Activated CD4-positive, alpha-beta T cell treated with anti-CD3 and anti-CD28 coated beads for 4 hours (primary cell): ENCODE results near the gene LRRC70.

Experiments
- DNase-seq, 2 donors: peaks; one replicate each; pipeline ENCODE4 v3.0.0-alpha.2; 2020

LRRC70 gene

DNA sequence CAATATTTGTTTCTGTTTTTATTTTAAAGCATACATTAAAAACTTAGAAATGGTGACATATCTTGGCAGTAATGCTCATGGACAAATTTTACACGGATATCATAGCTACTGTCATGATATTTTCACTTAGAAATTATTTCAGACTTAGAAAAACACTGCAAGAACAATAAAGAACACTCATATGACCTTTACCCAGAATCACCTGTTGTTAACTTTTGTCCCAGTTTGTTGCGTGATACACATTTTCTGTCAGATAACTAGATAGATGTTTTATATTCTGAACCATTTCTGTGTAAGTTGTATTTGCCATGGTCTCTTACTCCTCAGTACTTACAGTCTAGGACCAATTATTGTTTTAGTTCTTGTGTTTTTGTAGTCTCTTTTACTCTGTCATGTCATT lies 3.6 kb upstream of the LRRC70 start:
- DNase-seq = no peak

DNA sequence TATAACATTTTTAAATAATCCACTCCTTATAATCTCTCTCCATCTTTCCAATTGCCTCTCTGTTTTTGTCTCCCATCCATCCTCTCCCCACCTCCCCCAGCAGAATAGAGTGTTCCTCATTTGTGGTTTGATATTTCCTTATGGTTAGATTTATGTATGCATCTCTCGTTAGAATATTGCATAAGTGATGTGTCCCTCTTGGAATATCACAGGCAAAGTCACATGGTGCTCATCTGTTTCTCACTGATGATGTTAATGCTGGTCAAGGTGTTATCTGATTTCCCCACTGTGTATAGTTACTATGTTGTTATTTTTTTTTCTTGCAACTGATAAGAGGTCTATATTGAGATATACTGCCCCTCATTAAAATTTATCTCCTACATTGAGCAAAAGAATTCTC lies 3.1 kb upstream of the LRRC70 start:
- no peak for DNase-seq

DNA sequence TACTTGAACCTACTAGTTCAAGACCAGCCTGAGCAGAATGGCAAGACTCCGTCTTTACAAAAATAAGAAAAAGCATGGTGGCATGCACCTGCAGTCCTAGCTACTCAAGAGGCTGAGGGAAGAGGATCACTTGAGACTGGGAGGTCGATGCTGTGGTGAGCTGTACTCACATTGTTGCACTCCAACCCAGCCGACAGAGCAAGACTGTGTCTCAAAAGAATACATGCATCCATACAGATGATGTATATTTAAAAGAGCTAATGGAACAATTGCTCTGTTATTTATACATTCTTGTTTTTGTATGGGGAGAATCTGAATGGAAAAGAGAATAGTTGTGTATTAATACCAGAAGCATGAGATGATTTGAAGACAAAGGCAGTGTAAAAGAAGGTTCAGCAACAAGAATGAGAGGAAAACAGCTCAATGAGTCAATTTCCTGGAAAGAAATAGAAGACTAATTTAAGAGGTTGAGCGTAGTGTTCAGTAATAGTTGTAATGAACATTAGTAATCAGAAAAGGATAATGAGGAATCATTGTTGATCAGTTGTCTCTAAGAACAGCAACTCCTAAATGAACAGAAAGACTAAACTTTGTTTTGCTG lies 1.9 kb upstream of the LRRC70 start:
- DNase-seq = no peak

DNA sequence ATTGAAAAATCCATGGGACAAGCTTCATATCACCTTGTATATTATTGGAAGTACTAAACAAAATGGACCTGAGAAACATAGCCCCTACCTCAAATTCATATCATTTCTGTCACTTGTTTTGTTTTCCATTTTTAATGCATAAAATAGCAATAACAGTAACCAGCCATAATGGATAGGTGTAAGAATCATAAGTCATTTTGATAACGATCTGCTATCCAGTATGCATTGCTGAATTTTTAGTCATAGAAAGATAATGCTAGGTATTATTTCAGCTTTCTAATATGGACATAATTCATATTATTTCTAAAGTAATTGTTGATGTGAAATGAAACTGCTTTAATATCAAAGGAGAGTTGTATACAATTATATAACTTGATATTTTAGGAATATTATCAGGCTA lies 1.1 kb upstream of the LRRC70 start:
- no peak for DNase-seq

DNA sequence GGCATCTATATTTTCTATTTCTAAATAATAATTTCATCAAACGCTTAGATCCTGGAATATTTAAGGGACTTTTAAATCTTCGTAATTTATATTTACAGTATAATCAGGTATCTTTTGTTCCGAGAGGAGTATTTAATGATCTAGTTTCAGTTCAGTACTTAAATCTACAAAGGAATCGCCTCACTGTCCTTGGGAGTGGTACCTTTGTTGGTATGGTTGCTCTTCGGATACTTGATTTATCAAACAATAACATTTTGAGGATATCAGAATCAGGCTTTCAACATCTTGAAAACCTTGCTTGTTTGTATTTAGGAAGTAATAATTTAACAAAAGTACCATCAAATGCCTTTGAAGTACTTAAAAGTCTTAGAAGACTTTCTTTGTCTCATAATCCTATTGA lies 1.1 kb downstream of the LRRC70 start:
- DNase-seq = no peak

DNA sequence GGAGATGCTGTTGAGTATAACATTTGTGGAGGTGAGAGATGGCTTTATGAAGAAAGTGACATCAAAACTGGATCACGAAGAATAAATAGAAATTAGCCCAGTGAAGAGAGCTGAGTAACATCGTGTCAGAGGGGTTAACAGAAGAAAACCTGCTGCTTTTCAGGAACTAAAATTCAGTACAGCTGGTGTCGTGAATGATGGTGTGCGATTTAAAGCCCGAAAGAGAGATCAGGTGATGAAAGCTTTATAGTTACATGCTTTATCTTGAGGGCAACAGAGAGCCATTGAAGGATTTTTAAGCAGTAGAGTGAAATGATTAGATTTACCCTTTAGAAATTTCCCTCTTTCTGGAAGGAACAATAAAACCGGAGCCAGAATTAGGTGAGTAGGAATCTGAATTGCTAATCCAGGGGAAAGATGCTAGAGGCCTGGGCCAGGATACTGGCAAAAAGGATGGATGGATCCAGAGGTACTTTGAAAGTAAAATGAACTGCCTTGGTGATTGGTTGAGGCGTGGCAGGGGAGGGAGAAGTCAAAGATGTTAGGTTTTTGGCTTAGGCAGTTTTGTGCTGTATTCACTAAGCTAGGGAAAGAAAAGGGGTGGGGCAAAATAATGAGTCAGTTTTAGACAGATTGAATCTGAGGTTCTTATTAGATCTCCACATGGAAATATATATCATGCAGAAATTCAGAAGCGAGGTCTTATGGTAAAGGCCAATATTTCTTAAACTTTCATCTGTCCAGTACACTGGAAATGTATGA lies 3.4 kb downstream of the LRRC70 start:
- no peak for DNase-seq

DNA sequence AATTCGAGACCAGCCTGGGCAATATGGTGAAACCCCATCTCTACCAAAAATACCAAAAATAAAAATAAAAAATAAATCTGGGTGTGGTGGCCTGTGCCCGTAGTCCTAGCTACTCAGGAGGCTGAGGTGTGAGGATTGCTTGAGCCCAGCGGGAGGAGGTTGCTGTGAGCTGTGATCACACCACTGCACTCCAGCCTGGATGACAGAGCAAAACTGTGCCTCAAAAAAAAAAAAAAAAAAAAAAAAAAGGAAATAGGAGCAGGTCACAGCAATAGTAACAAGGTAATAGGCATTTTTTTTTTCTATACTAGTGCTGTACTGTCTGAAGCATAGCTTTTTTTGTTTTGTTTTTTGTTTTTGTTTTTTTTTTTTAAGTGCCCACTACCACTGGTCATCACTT lies 5.8 kb downstream of the LRRC70 start:
- no peak for DNase-seq

DNA sequence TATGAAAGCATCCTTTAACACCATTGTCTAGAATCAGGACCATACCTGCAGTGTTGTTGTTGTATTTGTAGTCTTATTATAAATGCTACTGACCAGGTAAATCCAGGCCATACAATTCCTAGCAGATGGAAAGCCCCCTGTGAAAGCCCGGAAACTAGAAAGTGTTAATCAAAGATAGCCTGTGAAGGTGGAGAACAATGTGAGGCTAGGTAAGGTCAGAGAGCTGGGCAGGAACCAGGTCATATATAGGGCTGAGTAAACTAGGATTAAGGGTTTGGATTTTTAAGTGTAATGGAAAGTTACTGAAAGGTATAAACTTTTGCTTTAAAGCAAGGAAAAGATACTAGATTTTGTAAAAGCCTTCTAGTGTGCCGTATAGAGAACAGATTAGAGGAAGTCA lies 6.7 kb downstream of the LRRC70 start:
- no peak for DNase-seq

DNA sequence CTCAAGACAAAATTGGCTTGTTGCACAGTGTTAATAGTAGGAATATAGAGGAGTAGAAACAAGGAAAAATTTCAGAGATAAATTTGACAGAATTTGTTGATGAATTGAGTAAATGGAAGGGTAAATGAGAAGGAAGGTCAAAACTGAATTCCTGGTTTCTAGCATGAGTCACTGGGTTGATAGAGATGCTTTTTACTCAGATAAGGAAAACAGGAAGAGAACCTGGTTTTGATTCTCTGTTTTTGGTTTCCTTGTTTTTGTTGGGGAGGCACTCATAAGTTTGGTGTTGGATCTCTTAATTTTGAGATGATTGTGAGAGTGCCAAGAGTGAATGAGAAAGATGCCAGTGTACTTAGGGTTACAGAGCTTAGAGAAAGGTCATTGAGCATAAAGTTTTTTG lies 7.1 kb downstream of the LRRC70 start:
- DNase-seq = no peak

DNA sequence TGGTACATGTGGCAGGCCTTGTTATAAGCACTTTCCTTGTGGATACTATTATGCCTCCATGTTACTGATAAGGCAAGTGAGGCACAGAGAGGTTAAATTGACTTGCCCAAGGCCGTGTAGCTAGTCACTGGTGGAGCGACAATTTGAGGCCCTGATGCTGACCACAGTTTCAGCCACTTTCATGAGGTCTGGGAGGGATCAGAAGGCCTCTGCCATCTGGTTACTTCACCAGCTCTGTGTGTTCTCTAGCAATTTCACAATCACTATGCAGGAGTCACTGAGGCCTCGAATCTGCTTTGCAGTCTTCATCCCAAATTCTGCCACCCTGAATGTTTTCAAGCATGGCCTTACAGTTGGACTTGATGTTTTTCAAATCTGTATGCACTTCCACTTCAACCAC lies 9.1 kb downstream of the LRRC70 start:
- DNase-seq = no peak

DNA sequence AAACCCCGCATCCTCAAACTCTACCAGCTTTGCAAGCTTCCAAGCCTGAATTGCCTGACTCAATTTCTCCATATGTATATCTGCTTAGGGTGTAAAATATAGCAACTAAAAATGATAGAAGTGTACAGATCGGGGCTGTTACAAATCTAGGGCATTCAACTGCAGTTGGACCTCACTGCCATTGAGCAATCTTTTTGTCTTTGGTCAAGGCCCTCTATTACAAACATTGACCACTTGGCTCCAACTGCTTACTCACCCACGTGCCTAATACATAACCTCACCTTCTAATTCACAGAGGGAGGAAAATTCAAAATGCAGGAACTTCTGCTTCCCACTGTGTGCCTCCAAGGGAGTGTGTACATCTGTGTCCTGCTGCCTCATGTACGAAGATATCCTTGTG lies 10.0 kb downstream of the LRRC70 start:
- DNase-seq = no peak

DNA sequence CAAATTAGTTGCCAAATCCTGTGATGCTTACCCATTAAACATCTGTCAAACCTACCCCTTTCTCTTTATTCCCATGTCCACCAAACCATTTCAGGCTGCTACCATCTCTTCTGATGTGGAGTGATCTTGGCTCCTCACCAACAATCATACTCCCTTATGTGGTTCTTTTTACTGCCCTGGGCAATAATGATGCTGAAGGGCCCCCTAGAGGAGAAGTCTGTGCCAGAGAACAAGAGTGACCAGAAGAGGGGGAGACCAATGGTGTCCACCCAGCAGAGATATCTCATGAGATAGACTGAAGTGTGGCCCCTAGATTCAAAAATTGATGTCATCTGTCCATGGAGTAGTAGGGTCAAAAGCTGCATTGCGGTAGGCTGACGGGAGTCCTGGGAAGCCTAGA lies 10.9 kb downstream of the LRRC70 start:
- DNase-seq = no peak

DNA sequence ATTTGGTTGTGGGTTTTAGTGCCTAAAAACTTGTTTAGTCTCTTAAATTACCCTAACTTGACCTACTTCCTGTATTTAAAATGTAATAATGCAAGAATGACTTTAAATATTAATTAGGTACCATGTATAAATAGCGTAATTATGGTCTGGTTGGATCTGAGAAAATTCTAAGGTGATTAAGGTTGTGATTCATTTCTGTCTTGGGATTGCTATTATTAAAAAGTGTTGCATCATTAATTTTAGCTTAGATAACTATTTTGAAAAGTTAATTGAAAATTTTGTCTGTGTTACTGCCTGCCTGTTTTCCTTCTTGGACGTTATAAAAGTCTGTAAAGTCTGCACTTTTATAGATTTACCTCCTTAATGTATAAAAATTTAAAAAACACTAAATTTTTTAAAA lies 11.8 kb downstream of the LRRC70 start:
- DNase-seq = no peak

DNA sequence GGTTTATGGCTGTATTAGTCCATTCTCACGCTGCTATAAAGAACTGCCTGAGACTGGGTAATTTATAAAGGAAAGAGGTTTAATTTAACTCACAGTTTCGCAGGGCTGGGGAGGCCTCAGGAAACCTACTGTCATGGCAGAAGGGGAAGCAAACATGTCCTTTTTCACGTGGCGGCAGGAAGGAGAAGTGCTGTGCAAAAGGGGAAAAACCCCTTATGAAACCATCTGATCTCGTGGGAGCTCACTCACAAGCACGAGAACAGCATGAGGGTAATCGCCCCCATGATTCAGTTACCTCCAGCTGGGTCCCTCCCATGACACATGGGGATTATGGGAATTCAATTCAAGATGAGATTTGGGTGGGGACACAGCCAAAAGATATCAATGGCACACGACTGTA lies 13.9 kb downstream of the LRRC70 start:
- DNase-seq = no peak

DNA sequence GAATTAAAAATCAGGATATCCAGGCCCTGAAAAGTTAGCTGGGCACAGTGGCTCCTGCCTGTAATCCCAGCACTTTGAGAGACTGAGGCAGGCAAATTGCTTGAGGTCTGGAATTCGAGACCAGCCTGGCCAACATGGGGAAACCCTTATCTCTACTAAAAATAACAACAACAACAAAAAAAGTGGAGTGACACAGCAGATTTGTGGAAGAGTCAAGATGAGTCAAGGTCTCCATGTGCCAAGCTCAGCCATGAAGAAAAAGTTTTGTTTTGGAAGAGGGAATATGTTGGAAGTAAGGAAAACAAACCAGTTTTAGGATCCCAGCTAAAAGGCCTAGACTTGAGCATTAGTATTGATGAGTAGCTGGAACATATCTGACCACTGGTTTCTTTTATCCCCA lies 14.7 kb downstream of the LRRC70 start:
- DNase-seq = no peak

DNA sequence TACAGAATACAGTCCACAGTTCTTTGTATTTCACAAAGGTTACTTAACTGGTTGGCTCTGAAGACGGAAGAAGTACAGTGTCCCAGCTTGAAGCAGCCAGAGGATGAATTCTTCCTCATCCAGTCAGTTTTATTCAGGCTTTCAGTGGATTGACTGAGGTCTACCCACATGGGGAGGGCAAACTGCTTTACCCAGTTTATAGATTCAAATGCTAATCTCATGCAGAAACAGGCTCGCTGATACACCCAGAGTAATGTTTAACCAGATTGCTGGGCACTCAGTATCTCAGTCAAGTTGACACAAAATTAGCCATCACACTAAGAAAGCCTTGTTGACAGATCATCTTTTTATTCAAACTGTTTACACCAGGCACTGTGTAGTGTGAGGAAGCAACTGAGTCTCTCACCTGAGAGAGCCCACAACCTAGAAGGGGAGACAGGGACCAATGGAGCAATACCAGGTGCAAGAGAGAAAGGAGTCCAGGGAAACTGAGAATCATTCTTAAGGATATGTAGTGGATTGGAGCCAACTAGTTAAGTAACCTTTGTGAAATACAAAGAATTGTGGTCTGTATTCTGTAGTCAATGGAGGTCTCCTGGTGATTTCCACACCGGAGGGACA lies 15.9 kb downstream of the LRRC70 start:
- no peak for DNase-seq

DNA sequence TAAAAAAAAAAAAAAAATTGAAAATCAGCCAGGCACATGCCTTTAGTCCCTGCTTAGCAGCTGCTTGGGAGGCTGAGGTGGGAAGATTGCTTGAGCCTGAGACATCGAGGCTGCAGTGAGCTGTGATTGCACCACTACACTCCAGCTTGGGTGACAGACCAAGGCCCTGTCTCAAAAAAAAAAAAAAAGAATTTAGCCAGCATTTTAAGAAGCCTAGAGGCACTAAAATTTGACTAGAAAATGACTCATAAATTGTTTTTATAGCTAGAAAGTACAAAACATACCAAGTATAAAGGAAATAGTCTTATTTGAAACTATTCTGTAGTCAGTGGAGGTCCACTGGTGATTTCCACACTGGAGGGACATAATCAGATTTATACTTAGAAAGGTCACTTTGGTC lies 17.5 kb downstream of the LRRC70 start:
- no peak for DNase-seq

DNA sequence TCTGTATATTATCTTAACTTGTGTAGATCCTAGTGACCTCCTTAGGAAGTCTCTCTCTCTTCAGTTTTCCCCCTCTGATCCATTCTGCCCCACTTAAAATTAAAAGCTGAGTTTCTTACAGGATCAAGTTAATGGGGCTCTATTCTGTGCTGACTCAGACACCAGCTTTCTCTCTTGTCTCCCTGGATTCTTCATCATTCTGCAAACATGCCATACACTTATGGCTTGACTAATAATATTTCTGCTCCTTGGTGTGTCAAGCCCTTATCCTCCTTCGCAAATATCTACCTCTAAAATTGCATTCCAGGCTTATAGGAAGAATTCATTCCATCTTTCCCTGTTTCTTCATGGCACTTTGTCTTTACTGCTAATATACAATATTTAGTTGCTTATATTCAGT lies 18.1 kb downstream of the LRRC70 start:
- no peak for DNase-seq

DNA sequence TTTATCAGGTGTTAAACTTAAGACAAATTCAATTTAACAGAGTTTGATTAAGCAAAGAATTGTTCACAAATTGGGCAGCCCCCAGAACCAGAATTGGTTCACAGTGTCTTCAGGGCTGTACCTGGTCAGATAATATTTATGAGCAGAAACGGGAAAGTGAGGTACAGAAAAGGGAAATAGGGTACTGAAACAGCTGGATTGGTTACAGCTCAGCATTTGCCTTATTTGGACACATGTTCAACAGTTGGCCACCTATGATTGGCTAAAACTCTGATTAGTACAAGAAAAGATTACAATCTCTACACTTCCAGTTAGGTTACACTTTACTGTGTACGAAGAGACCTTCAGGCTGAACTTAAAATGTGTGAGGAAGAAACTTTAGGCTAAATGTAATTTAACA lies 18.7 kb downstream of the LRRC70 start:
- DNase-seq = no peak

DNA sequence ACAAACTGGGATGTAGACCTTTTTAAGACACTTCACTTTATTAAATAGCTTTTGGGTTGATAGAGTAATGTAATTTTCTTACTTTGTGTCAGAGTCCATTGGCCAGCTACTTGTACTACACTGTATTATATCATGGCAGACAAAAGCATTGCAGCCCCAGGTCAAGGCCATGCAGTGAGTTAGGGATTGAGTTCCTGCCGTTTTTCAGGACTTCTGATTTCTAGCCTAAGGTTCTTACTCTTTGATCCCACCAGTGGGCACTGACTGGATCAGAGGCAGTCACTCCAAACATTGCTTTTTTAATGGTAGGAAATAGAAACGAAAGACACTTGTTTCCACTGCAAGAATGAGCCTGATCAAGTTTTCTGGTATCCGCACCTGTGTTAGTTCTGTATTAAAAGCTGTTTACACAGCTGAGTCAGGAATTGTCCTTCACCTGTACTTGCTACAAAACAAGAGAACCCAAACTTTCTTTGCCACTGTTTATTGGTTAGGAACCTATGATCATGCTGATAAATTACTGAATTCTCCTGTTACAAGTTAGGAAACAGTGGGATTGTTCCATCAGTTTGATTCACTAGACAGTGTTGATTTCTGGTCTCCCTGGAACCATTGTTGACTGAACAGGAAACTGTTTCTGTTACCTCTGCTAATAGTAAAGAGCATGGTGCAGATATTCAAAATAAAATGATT lies 22.1 kb downstream of the LRRC70 start:
- no peak for DNase-seq

DNA sequence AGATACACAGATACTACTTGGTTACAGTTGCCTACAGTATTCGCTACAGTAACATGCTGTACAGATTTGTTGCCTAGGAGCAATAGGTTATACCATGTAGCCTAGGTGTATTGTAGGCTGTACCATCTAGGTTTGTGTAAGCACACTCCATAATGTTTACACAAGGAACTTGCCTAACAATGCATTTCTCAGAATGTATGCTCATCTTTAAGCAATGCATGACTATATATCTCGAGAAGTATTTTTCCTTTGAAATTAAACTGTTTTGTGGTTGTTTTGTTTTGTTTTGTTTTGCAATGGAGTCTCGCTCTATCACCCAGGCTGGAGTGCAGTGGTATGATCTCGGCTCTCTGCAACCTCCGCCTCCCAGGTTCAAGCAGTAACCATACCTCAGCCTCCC lies 25.3 kb downstream of the LRRC70 start:
- DNase-seq = no peak

DNA sequence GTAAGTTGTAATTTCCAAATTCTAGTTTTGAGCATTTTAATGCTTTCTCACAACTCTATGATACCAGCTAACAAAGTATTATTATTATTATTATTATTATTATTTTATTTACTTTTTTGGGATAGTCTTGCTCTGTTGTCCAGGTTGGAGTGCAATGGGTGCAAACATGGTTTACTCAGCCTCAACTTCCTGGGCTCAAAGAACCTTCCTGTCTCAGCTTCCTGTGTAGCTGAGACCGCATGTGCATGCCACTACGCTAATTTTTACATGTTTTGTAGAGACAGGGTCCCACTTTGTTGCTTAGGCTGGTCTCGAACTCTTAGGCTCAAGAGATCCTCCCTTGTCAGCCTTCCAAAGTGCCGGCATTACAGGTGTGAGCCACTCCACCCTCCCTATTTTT lies 27.0 kb downstream of the LRRC70 start:
- DNase-seq = no peak

DNA sequence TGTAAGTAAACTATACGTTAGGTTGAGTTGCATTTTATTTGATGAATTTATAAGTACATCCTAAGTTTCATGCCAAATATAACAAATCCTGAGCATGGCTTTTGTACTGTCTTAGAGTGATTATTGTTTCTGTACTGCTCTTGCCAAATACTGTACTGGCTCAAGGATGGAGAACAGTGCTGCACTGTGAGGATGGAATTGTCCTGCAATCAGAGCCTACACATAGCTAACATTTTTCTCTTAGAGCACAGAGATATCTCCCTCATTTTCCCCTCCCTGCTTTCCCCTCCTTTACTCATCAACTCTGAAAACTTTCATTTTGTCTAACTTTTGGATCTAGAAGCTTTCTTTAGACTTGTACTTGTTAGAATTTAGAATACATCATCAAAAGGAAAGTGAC lies 28.3 kb downstream of the LRRC70 start:
- no peak for DNase-seq

DNA sequence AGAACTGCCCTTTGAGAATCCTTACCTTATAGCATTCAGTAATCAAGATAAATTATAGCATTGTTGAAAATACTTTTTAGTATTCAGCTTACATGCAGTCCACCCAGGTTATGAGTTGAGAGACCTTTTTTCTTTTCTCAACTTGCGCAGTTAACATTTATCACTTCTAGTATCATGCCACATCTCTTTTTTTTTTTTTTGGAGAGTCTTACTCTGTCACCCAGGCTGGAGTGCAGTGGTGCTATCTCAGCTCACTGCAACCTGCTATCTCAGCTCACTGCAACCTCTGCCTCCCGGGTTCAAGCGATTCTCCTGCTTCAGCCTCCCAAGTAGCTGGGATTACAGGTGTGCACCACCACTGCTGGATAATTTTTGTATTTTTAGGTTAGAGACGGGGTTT lies 29.0 kb downstream of the LRRC70 start:
- no peak for DNase-seq
